GM12878 (cell line): Measurements from ENCODE around the gene MAPRE3. TPM values are rescaled to one million over a fixed set of nuclear protein-coding genes. Genes with fewer than 3 reads are reported as not detected.

ENCODE experiments used
- ATAC-seq: fragments of 200-7000 bp; cut with Tn5 transposase; 3 replicates; pipeline ENCODE4 v1.9.1; 2020; ENCODE audit warnings: mild to moderate bottlenecking, moderate library complexity
- BruUV-seq: library from RNA; stranded (reverse); fragments of 400-500 nt; replicated peaks from 2 replicates; lab custom pipeline; 2021; lab: Mats Ljungman, UMichigan
- CTCF ChIA-PET: fragments of 300-600 bp; sonication (Branson Sonifier 250); formaldehyde crosslinking; extraction: SDS; loops from one replicate; lab custom pipeline; 2021; ENCODE audit warnings: inconsistent platforms; lab: Yijun Ruan, JAX
- POLR2A ChIA-PET: fragments of 350-600 bp; formaldehyde crosslinking; extraction: SDS; loops from one replicate; lab custom pipeline; 2021; ENCODE audit warnings: inconsistent platforms; lab: Charles Lee
- RAD21 ChIA-PET: fragments of 300-600 bp; sonication (Branson Sonifier 250); formaldehyde crosslinking; loops from one replicate; lab custom pipeline; 2023; ENCODE audit warnings: antibody characterized with exemption; ENCODE audit not compliant: unreplicated experiment; lab: Charles Lee
- SMC1A ChIA-PET: fragments of 300-600 bp; sonication (Branson Sonifier 250); formaldehyde crosslinking; loops from one replicate; lab custom pipeline; 2023; ENCODE audit not compliant: unreplicated experiment, uncharacterized antibody; lab: Charles Lee
- DNase-seq: peaks from one replicate; pipeline ENCODE4 v3.0.0-alpha.2; 2011; ENCODE audit warnings: low read depth, low spot score
- FAIRE-seq: peaks from 3 replicates; lab custom pipeline; 2011; peaks lifted over from hg19 to GRCh38; lab: Jason Lieb, UNC
- H2AFZ ChIP-seq: 2 replicates; pipeline ENCODE4 v1.6.0; 2011; ENCODE audit warnings: low read depth, low read length, control low read depth; ENCODE audit not compliant: control insufficient read depth
- H3K27ac ChIP-seq: 2 replicates; pipeline ENCODE4 v1.5.1; 2011; ENCODE audit warnings: control low read depth; ENCODE audit not compliant: control insufficient read depth, insufficient read depth
- H3K27me3 ChIP-seq, 2 experiments: replicated peaks in 1 of 2; 2 replicates each; pipeline versions ENCODE4 v1.6.0 to v1.6.1; 2011; ENCODE audit warnings: low read length in 1 of 2; ENCODE audit not compliant: control insufficient read depth in 2 of 2, insufficient read depth in 2 of 2
- H3K36me3 ChIP-seq, 2 experiments: 2 replicates each; pipeline ENCODE4 v1.5.1; 2011; ENCODE audit warnings: low read length in 1 of 2; ENCODE audit not compliant: control insufficient read depth in 2 of 2, insufficient read depth in 2 of 2
- H3K4me1 ChIP-seq: 2 replicates; pipeline ENCODE4 v1.6.1; 2011; ENCODE audit warnings: mild to moderate bottlenecking, low read length, moderate library complexity, mixed read lengths; ENCODE audit not compliant: control insufficient read depth, insufficient read depth
- H3K4me2 ChIP-seq: 2 replicates; pipeline ENCODE4 v1.6.0; 2011; ENCODE audit warnings: control low read depth; ENCODE audit not compliant: control insufficient read depth, insufficient read depth
- H3K4me3 ChIP-seq: fragments of 200-600 bp; sonication (generic); 2 replicates; pipeline ENCODE4 v1.5.1; 2016
- H3K79me2 ChIP-seq: 2 replicates; pipeline ENCODE4 v1.6.0; 2011; ENCODE audit warnings: low read length; ENCODE audit not compliant: control insufficient read depth, insufficient read depth
- H3K9ac ChIP-seq: 2 replicates; pipeline ENCODE4 v1.8.0; 2011; ENCODE audit warnings: low read length, control low read depth, mixed read lengths; ENCODE audit not compliant: control insufficient read depth, insufficient read depth
- H3K9me3 ChIP-seq: replicated peaks from 3 replicates; pipeline ENCODE4 v1.5.1; 2011; ENCODE audit warnings: mild to moderate bottlenecking, low read length; ENCODE audit not compliant: control insufficient read depth, insufficient read depth
- H4K20me1 ChIP-seq: 2 replicates; pipeline ENCODE4 v1.6.0; 2011; ENCODE audit not compliant: control insufficient read depth, insufficient read depth
- CBX5 ChIP-seq: sonication (generic); IDR thresholded peaks from 2 replicates; pipeline ENCODE4 v1.6.1; 2016; ENCODE audit warnings: low read depth, moderate library complexity, mild to moderate bottlenecking, inconsistent platforms
- CHD1 ChIP-seq: IDR thresholded peaks from 2 replicates; pipeline ENCODE4 v1.6.1; 2012; ENCODE audit warnings: low read depth, low read length, improper control_type of control experiment
- CHD4 ChIP-seq: fragments of 200-600 bp; sonication (generic); IDR thresholded peaks from 2 replicates; pipeline ENCODE4 v1.6.1; 2016; ENCODE audit warnings: mild to moderate bottlenecking
- DPF2 ChIP-seq: fragments of 450-650 bp; IDR thresholded peaks from 2 replicates; pipeline ENCODE4 v1.6.1; 2017; ENCODE audit warnings: mild to moderate bottlenecking
- HCFC1 ChIP-seq: fragments of 150-350 bp; IDR thresholded peaks from 2 replicates; pipeline ENCODE4 v1.6.1; 2014; ENCODE audit warnings: low read length
- HDGF ChIP-seq: fragments of 450-650 bp; IDR thresholded peaks from 2 replicates; pipeline ENCODE4 v1.6.1; 2016; ENCODE audit warnings: antibody characterized with exemption
- IRF4 ChIP-seq: IDR thresholded peaks from 2 replicates; pipeline ENCODE4 v1.6.1; 2011; ENCODE audit warnings: low read depth, low read length
- NRF1 ChIP-seq: conservative IDR thresholded peaks from 2 replicates; pipeline ENCODE4 v1.6.1; 2011; ENCODE audit warnings: mild to moderate bottlenecking, low read depth, low read length, improper control_type of control experiment
- POLR2AphosphoS2 ChIP-seq: IDR thresholded peaks from 2 replicates; pipeline ENCODE4 v1.6.1; 2011; ENCODE audit warnings: low read depth, mild to moderate bottlenecking, low read length, improper control_type of control experiment, moderate library complexity
- RUNX3 ChIP-seq: IDR thresholded peaks from 2 replicates; pipeline ENCODE4 v1.6.1; 2012; ENCODE audit warnings: low read length, inconsistent platforms
- SIN3A ChIP-seq: IDR thresholded peaks from 2 replicates; pipeline ENCODE4 v1.6.1; 2012; ENCODE audit warnings: low read depth, low read length, improper control_type of control experiment
- SKIL ChIP-seq: fragments of 450-650 bp; IDR thresholded peaks from 2 replicates; pipeline ENCODE4 v1.6.1; 2017; ENCODE audit warnings: mild to moderate bottlenecking, low read depth, inconsistent platforms; ENCODE audit not compliant: poor library complexity, severe bottlenecking
- SRF ChIP-seq, 2 experiments: IDR thresholded peaks; 2 replicates each; pipeline ENCODE4 v1.6.1; 2011; ENCODE audit warnings: low read depth in 2 of 2, low read length in 2 of 2, mild to moderate bottlenecking in 1 of 2, moderate library complexity in 1 of 2
- TARDBP ChIP-seq: IDR thresholded peaks from 2 replicates; pipeline ENCODE4 v1.6.1; 2016; ENCODE audit warnings: borderline replicate concordance
- TCF3 ChIP-seq: IDR thresholded peaks from 2 replicates; pipeline ENCODE4 v1.6.1; 2012; ENCODE audit warnings: low read depth, mild to moderate bottlenecking, low read length, borderline replicate concordance; ENCODE audit not compliant: insufficient read depth
- WGBS: methylation state at CpG from one replicate; pipeline ENCODE4 v1.1.6; 2016; ENCODE audit warnings: low lambda C conversion rate; ENCODE audit not compliant: insufficient replicate concordance, insufficient coverage; ENCODE audit errors: missing lambda C conversion rate; 5-methylcytosine and 5-hydroxymethylcytosine counted together
- in situ Hi-C: fragments of 300-500 bp; cut with MboI; formaldehyde crosslinking; loops from 9 replicates; pipeline ENCODE4 v1.14.3; 2018; ENCODE audit warnings: mixed read lengths
- intact Hi-C: fragments of 100-400 bp; cut with micrococcal nuclease; formaldehyde crosslinking; loops from one replicate; pipeline ENCODE4 v1.14.2; 2022; ENCODE audit not compliant: unreplicated experiment
- polyA plus RNA-seq, 11 experiments: library from polyadenylated mRNA; depleted of rRNA in 4 of 11; unstranded in 6 of 11; stranded (reverse) in 5 of 11; fragments of >200 nt; fragmentation: Nextera tagmentation in 4 of 11; fragmentation: Illumina TruSeq in 1 of 11; extraction: Ambion mirVana in 4 of 11; extraction: Trizol in 1 of 11; gene quantifications; 1 replicate in 1 of 11; 2 replicates in 10 of 11; pipeline versions ENCODE4 v1.2.1 to v1.2.3, GENCODE V29; 2011 to 2016; ENCODE audit warnings: inconsistent platforms in 2 of 11, missing spikeins in 2 of 11, low read depth in 1 of 11
- total RNA-seq, 4 experiments: library from RNA; depleted of rRNA in 3 of 4; stranded (reverse); fragments of >200 nt in 3 of 4; fragmentation: Illumina TruSeq in 1 of 4; extraction: Trizol in 1 of 4; gene quantifications; 2 replicates each; pipeline versions ENCODE4 v1.2.1 to v1.2.3, GENCODE V29; 2013 to 2021
- TF ChIP-seq, protein P1 (sequence below), 3 experiments: IDR thresholded peaks in 2 of 3; conservative IDR thresholded peaks in 1 of 3; 2 replicates each; pipeline ENCODE4 v1.5.1; 2011; ENCODE audit warnings: low read depth in 3 of 3, low read length in 3 of 3, mild to moderate bottlenecking in 3 of 3, control low read depth in 2 of 3, moderate library complexity in 2 of 3, inconsistent platforms in 1 of 3, mixed read lengths in 1 of 3; ENCODE audit not compliant: control insufficient read depth in 2 of 3, insufficient read depth in 1 of 3; ENCODE audit errors: extremely low read depth in 1 of 3
- TF ChIP-seq, protein P2 (sequence below): IDR thresholded peaks from 2 replicates; pipeline ENCODE4 v1.6.1; 2011; ENCODE audit warnings: borderline replicate concordance, low read depth, mild to moderate bottlenecking, moderate library complexity, low read length; ENCODE audit not compliant: insufficient read depth, poor library complexity, severe bottlenecking

MAPRE3 gene
- total and polyA plus RNA-seq, 10 of the 15 experiments (the other 5 are each of a cell fraction or from before 2014, with no cell fraction given) = 0.03 to 1.3 (median 0.73) TPM; not detected in 1

GRCh38 chr2:27050281-27050995 lies 80.0 kb downstream of the MAPRE3 start:
- Histone ChIP-seq H3K79me2 (0 out of 2 replicates have a peak, but pooled peaks cover 1% of the 10 kb centered on the region), H3K9me3 (no peaks in the 10 kb centered on the region), H3K9ac (peak overlapping the region; percentile 87), H3K4me1 (peaks cover 9% of the 10 kb centered on the region), H2AFZ (peak overlapping the region; percentile 89), H3K27me3 (no peaks in the 10 kb centered on the region), H3K27ac (peak overlapping the region; percentile 82), H3K36me3 (peaks cover 3 to 8% of the 10 kb centered on the region in 2 experiments; a peak in 2 of 4 replicates), H4K20me1 (no peaks in the 10 kb centered on the region), H3K4me3 (peak overlapping the region; percentile 99), H3K4me2 (peak overlapping the region; percentile 89)
- CTCF ChIA-PET = interaction anchor here (0.5 to 3.5 kb wide), 19 partner anchors 11 to 160 kb away, joined by 3 to 28 read pairs (median 5); partner anchors contain the start of genes KHK, OST4, PREB and TMEM214
- in situ Hi-C loops (no loop called here), intact Hi-C loops (loop anchor here (1.0 to 5.0 kb wide), 4 partner anchors 18 to 263 kb away; partner anchors contain the start of genes CENPA, KHK, OST4 and TMEM214)
- DNase-seq = peak; percentile 99
- under 1% methylated on average over 48 of the region's 48 CpGs for WGBS
- RAD21 ChIA-PET = interaction anchor here (0.7 to 3.4 kb wide), 14 partner anchors 9 to 162 kb away, joined by 3 to 31 read pairs (median 5); partner anchors contain the start of genes KHK, OST4, PREB and SLC5A6
- SMC1A ChIA-PET = interaction anchor here (0.8 to 3.1 kb wide), 17 partner anchors 7 to 329 kb away, joined by 3 to 33 read pairs (median 4); partner anchors contain the start of genes KHK, OST4 and TMEM214
- POLR2A ChIA-PET = interaction anchor here (0.8 to 8.9 kb wide), 11 partner anchors 7 to 161 kb away, joined by 3 to 139 read pairs (median 12); partner anchors contain the start of genes ATRAID, KHK, OST4 and SLC5A6
- ATAC-seq = peak; percentile 79
- no TSS peak for BruUV-seq
- peak; percentile 99 for FAIRE-seq
- peak; percentile 92 for TF ChIP-seq SKIL
- no peak for TF ChIP-seq SIN3A
- 0 out of 2 replicates have a peak, but pooled peaks have one; percentile 47 for TF ChIP-seq POLR2AphosphoS2
- peak; percentile 60; the same call in 1 of the 2 replicates for TF ChIP-seq RUNX3
- peak; percentile 99 for TF ChIP-seq TARDBP
- 0 out of 2 replicates have a peak, but pooled peaks have one; percentile 20 for TF ChIP-seq DPF2
- peak; percentile 57 for TF ChIP-seq HCFC1
- peak; percentile 23; the same call in 1 of the 2 replicates for TF ChIP-seq TCF3
- TF ChIP-seq SRF (IDR thresholded peaks at IDR 0.05; ENCODE audit: low read depth in 2 of 2, low read length in 2 of 2) = 0 out of 4 replicates have a peak, but pooled peaks of 1 of the 2 experiments have one; percentile 10
- 0 out of 2 replicates have a peak, but pooled peaks have one; percentile 11 for TF ChIP-seq IRF4
- TF ChIP-seq, protein P1, sequence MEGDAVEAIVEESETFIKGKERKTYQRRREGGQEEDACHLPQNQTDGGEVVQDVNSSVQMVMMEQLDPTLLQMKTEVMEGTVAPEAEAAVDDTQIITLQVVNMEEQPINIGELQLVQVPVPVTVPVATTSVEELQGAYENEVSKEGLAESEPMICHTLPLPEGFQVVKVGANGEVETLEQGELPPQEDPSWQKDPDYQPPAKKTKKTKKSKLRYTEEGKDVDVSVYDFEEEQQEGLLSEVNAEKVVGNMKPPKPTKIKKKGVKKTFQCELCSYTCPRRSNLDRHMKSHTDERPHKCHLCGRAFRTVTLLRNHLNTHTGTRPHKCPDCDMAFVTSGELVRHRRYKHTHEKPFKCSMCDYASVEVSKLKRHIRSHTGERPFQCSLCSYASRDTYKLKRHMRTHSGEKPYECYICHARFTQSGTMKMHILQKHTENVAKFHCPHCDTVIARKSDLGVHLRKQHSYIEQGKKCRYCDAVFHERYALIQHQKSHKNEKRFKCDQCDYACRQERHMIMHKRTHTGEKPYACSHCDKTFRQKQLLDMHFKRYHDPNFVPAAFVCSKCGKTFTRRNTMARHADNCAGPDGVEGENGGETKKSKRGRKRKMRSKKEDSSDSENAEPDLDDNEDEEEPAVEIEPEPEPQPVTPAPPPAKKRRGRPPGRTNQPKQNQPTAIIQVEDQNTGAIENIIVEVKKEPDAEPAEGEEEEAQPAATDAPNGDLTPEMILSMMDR (IDR thresholded peaks at IDR 0.05 in 2 of 3, conservative IDR thresholded peaks at IDR 0.05 in 1 of 3; ENCODE audit: control insufficient read depth in 2 of 3, extremely low read depth in 1 of 3, insufficient read depth in 1 of 3, low read depth in 3 of 3, low read length in 3 of 3) = peak; percentile 5 to 33 (median 6); a peak in 1 of 6 replicates
- no peak for TF ChIP-seq CHD4
- 0 out of 2 replicates have a peak, but pooled peaks have one; percentile 2 for TF ChIP-seq CBX5
- TF ChIP-seq HDGF = no peak
- 0 out of 2 replicates have a peak, but pooled peaks have one; percentile 41 for TF ChIP-seq CHD1
- TF ChIP-seq, protein P2, sequence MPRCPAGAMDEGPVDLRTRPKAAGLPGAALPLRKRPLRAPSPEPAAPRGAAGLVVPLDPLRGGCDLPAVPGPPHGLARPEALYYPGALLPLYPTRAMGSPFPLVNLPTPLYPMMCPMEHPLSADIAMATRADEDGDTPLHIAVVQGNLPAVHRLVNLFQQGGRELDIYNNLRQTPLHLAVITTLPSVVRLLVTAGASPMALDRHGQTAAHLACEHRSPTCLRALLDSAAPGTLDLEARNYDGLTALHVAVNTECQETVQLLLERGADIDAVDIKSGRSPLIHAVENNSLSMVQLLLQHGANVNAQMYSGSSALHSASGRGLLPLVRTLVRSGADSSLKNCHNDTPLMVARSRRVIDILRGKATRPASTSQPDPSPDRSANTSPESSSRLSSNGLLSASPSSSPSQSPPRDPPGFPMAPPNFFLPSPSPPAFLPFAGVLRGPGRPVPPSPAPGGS = peak; percentile 52
- no peak for TF ChIP-seq NRF1
